Natural killer cell (primary cell): Measurements from ENCODE around the gene DBI. TPM values are rescaled to one million over a fixed set of nuclear protein-coding genes. Genes with fewer than 3 reads are reported as not detected.

Source experiments
- ATAC-seq, 3 donors: fragments of 150-1000 bp in 2 of 3; fragments of 200-7000 bp in 1 of 3; cut with Tn5 transposase; 1 replicate in 1 of 3; 2 replicates in 2 of 3; pipeline ENCODE4 v1.10.0; 2021; ENCODE audit warnings: mild to moderate bottlenecking in 2 of 3, moderate library complexity in 2 of 3
- DNase-seq, 2 donors: peaks; one replicate each; pipeline versions ENCODE4 v3.0.0 to v3.0.0-alpha.2; 2013 to 2021; ENCODE audit warnings: mixed read lengths in 1 of 2
- H3K27ac ChIP-seq: one replicate; pipeline ENCODE4 v1.5.1; 2013; ENCODE audit warnings: mild to moderate bottlenecking, low read length
- H3K27me3 ChIP-seq: one replicate; pipeline ENCODE4 v1.6.1; 2013; ENCODE audit warnings: low read length; ENCODE audit not compliant: control insufficient read depth, insufficient read depth
- H3K36me3 ChIP-seq: one replicate; pipeline ENCODE4 v1.6.1; 2013; ENCODE audit warnings: low read length; ENCODE audit not compliant: control insufficient read depth, insufficient read depth
- H3K4me1 ChIP-seq: one replicate; pipeline ENCODE4 v1.6.1; 2013; ENCODE audit warnings: low read length; ENCODE audit not compliant: control insufficient read depth, insufficient read depth
- H3K4me3 ChIP-seq: one replicate; pipeline ENCODE4 v1.5.1; 2013; ENCODE audit warnings: low read length
- H3K9me3 ChIP-seq: one replicate; pipeline ENCODE4 v1.6.1; 2013; ENCODE audit warnings: low read length; ENCODE audit not compliant: control insufficient read depth, insufficient read depth
- H3K27ac Mint-ChIP-seq, 2 donors: one replicate each; pipeline ENCODE4 v1.8.0; 2022; ENCODE audit warnings: mild to moderate bottlenecking in 2 of 2, mixed read lengths in 2 of 2, moderate library complexity in 1 of 2
- H3K27me3 Mint-ChIP-seq, 2 donors: one replicate each; pipeline ENCODE4 v1.8.0; 2022; ENCODE audit warnings: low read depth in 2 of 2, mixed read lengths in 2 of 2
- H3K36me3 Mint-ChIP-seq: one replicate; pipeline ENCODE4 v1.8.0; 2022; ENCODE audit warnings: mixed read lengths
- H3K4me1 Mint-ChIP-seq, 2 donors: one replicate each; pipeline ENCODE4 v1.8.0; 2022; ENCODE audit warnings: mixed read lengths in 2 of 2
- H3K4me3 Mint-ChIP-seq: one replicate; pipeline ENCODE4 v1.8.0; 2022; ENCODE audit warnings: mild to moderate bottlenecking, moderate library complexity, mixed read lengths
- H3K9me3 Mint-ChIP-seq, 2 donors: one replicate each; pipeline ENCODE4 v1.8.0; 2022; ENCODE audit warnings: mixed read lengths in 2 of 2
- CTCF ChIP-seq: fragments of 200-600 bp; IDR thresholded peaks from one replicate; pipeline ENCODE4 v1.8.0; 2022; ENCODE audit warnings: antibody characterized with exemption
- WGBS: methylation state at CpG from one replicate; pipeline ENCODE4 v1.1.7; 2013; ENCODE audit warnings: missing lambda C conversion rate; ENCODE audit not compliant: insufficient coverage; 5-methylcytosine and 5-hydroxymethylcytosine counted together
- intact Hi-C: fragments of 100-400 bp; cut with micrococcal nuclease; formaldehyde crosslinking; loops from one replicate; pipeline ENCODE4 v1.14.2; 2022
- total RNA-seq, 4 donors: library from RNA; stranded (reverse); fragments of 120-200 nt in 1 of 4; gene quantifications; one replicate each; pipeline versions ENCODE4 v1.2.3 to v1.2.4, GENCODE V29; 2013 to 2022

Gene DBI
- total RNA-seq, 3 donors from 2014 or later (not counting 1 experiment from before 2014, with no cell fraction given): 85.1 to 109 (median 93.2) TPM

- Mint-ChIP-seq H3K9me3 (no peaks in the 10 kb centered on the region), H3K36me3 (peaks cover 8% of the 10 kb centered on the region), H3K4me1 (peaks cover 58 to 88% of the 10 kb centered on the region in 2 donors), H3K27ac (peak overlapping the region; percentile 95 to 100), H3K4me3 (peak overlapping the region; percentile 95), H3K27me3 (no peaks in the 10 kb centered on the region)
- Histone ChIP-seq H3K4me3 (no peak overlapping the region), H3K4me1 (peaks cover 25% of the 10 kb centered on the region), H3K27ac (no peak overlapping the region), H3K27me3 (no peaks in the 10 kb centered on the region), H3K36me3 (peaks cover 14% of the 10 kb centered on the region), H3K9me3 (no peaks in the 10 kb centered on the region)
- DNase-seq (no peak), ATAC-seq (no peak)
- TF ChIP-seq CTCF: no peak
- intact Hi-C loops: loop anchor here (10.0 kb wide), 1 partner anchor 1551 kb away; the partner anchor contains the start of gene DDX18
- 72% methylated on average over 4 of the region's 6 CpGs for WGBS
Observed at GRCh38 chr2:119365436-119365835, 1.3 kb upstream of the DBI start.

GRCh38 chr2:119366161-119366648 lies 572 bp upstream of the DBI start:
- intact Hi-C loops: loop anchor here (1.0 to 10.0 kb wide), 2 partner anchors 27 to 1551 kb away; partner anchors contain the start of gene DDX18
- Mint-ChIP-seq H3K36me3 (peaks cover 13% of the 10 kb centered on the region), H3K4me3 (peak overlapping the region; percentile 95), H3K9me3 (no peaks in the 10 kb centered on the region), H3K4me1 (peaks cover 58 to 85% of the 10 kb centered on the region in 2 donors), H3K27ac (peak overlapping the region; percentile 95 to 100), H3K27me3 (no peaks in the 10 kb centered on the region)
- DNase-seq (peak in 1 of 2 donors; percentile 50), ATAC-seq (peak; percentile 6 to 31 (median 18))
- Histone ChIP-seq H3K9me3 (no peaks in the 10 kb centered on the region), H3K36me3 (peaks cover 21% of the 10 kb centered on the region), H3K27ac (peak overlapping the region; percentile 85), H3K4me3 (peak overlapping the region; percentile 92), H3K4me1 (peaks cover 25% of the 10 kb centered on the region), H3K27me3 (no peaks in the 10 kb centered on the region)
- no peak for TF ChIP-seq CTCF
- WGBS: 4% methylated on average over 17 of the region's 17 CpGs

- WGBS: 7% methylated on average over 32 of the region's 32 CpGs
- no peaks in the 10 kb centered on the region for H3K27me3 Mint-ChIP-seq
- H3K4me1 ChIP-seq: peaks cover 25% of the 10 kb centered on the region
- peak overlapping the region; percentile 70 for H3K27ac ChIP-seq
- intact Hi-C loops: loop anchor here (10.0 kb wide), 1 partner anchor 1553 kb away; the partner anchor contains the start of gene DDX18
- H3K9me3 Mint-ChIP-seq: no peaks in the 10 kb centered on the region
- H3K4me1 Mint-ChIP-seq: peaks cover 47 to 80% of the 10 kb centered on the region in 2 donors
- H3K9me3 ChIP-seq: no peaks in the 10 kb centered on the region
- H3K36me3 ChIP-seq: peaks cover 35% of the 10 kb centered on the region
- peak; percentile 45 to 58 for DNase-seq
- ATAC-seq: peak; percentile 20 to 37 (median 24)
- H3K36me3 Mint-ChIP-seq: peaks cover 25% of the 10 kb centered on the region
- peak overlapping the region; percentile 95 for H3K4me3 Mint-ChIP-seq
- peak overlapping the region; percentile 95 to 100 for H3K27ac Mint-ChIP-seq
- TF ChIP-seq CTCF: no peak
- no peaks in the 10 kb centered on the region for H3K27me3 ChIP-seq
- peak overlapping the region; percentile 92 for H3K4me3 ChIP-seq
Observed at GRCh38 chr2:119367472-119368099, 809 bp downstream of the DBI start.
